ENCODE results near the gene CACNA2D1.

The CACNA2D1 gene

GRCh38 chr7:81960026-81960425 lies 483.6 kb downstream of the CACNA2D1 start:
- no peak for DNase-seq (ENCODE audit: low read depth)

GRCh38 chr7:81957517-81957916 lies 486.1 kb downstream of the CACNA2D1 start:
- no peak for DNase-seq (ENCODE audit: low read depth)

DNA sequence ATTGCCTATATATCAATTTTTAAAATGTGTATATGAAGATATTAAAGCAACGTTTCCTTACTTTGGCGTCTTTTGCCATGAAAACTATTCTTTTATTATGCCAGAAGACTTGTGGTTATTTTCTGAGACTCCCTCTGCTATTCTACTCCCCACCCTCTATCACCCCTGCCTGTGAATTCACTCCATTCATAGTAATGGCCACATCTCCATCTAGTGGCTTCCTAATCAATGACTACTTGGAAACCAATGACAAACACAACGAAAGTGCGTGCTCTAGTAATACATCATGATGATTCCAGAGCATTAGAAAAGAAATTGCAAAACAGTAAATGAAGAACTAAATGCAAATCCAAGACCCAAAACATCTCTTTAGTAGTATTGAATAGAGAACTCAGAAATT lies 487.1 kb downstream of the CACNA2D1 start:
- no peak for DNase-seq (ENCODE audit: low read depth)

GRCh38 chr7:81949306-81949705 lies 494.3 kb downstream of the CACNA2D1 start:
- no peak for DNase-seq (ENCODE audit: low read depth)

DNA sequence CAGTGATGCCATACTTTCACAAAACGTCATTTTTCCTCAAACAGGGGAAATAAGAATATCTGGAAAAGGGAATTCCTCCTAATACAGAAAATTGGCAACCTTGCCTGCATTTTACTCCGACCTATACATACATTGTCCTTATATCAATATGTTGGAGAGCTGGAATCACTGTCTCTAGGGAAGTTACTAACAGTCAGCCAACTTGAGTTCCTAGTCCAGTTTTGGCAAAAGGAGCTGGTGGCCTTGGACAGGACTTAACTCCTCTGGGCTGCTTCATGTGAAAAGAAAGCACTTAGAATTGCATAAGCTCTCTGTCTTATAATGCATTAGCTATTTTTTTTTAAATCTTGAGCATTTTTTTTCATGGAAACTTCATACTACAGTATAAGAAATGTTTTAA lies 499.5 kb downstream of the CACNA2D1 start:
- no peak for DNase-seq (ENCODE audit: low read depth)

- DNase-seq (ENCODE audit: low read depth) = no peak
Measured at GRCh38 chr7:81937091-81937490, 506.5 kb downstream of the CACNA2D1 start.

DNA sequence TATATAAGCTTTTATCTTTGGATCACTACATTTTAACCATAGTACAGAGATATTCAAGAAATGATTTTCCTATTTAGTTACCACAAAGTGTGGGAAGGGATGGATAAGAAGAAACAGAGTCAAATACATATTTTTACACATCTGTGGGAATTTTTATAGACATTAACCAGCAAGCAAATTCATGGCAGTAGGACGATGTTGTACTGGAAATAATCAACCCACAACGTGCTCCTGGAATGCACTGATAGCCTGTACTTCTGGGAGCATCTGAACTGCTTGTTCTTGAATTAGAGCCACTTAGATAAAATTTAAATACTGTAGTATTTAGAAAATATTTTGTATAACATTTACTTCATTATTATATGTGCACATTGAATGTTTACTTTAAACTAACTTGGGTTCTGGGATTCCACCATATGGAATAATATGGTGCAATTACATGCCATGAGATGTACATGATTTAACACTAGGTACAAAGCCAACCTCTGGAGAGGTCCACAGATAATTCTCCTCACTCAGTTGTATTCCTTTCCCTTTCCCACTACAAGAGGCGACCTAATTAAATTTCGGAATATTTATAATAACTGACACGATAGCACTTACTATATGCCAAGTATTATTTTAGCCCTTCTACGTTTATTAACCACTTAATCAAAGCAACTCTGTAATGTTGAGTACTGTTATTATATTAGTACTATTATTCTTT lies 508.8 kb downstream of the CACNA2D1 start:
- no peak for DNase-seq (ENCODE audit: low read depth)

- DNase-seq (ENCODE audit: low read depth) = no peak
Measured at GRCh38 chr7:81932936-81933335, 510.6 kb downstream of the CACNA2D1 start.

GRCh38 chr7:81929386-81929785 lies 514.2 kb downstream of the CACNA2D1 start:
- DNase-seq (ENCODE audit: low read depth) = no peak

- DNase-seq (ENCODE audit: low read depth) = no peak
Measured at GRCh38 chr7:81926154-81926553, 517.4 kb downstream of the CACNA2D1 start.

DNA sequence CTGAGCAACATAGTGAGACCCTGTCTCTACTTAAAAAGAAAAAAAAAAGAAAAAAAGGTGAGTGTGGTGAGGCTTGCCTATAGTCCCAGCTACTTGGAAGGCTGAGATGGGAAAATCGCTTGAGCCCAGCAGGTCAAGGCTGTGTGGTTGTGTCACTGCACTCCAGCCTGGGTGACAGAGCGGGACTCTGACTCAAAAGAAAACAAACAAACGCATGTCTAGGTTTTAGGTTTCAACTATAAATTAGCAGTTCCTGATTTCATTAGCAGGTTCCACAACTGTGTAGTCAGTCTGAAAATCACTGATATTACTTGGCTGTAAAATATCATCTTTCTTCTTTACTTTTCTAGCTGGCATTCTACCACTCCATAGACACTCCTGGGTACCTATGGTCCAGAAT lies 518.0 kb downstream of the CACNA2D1 start:
- DNase-seq (ENCODE audit: low read depth) = no peak

DNA sequence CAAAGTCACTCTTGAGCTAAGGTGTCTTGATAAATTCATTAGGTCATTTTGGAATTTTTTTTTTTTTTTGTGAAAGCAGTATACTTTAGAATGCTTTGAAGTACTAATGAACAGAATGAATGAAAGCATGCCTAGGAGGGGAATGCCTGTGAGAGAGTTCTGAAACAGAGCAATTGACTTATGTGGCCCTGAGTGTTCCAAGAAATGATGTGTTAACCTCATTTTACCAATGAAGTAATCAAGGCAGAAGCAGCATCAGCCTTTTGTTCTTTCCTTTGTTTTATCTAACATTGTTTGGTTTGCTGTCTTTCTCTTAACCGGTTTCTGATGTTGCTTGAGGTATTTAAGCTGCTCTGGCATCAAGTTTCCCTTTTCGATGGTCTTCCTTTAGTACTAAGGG lies 519.1 kb downstream of the CACNA2D1 start:
- no peak for DNase-seq (ENCODE audit: low read depth)

DNA sequence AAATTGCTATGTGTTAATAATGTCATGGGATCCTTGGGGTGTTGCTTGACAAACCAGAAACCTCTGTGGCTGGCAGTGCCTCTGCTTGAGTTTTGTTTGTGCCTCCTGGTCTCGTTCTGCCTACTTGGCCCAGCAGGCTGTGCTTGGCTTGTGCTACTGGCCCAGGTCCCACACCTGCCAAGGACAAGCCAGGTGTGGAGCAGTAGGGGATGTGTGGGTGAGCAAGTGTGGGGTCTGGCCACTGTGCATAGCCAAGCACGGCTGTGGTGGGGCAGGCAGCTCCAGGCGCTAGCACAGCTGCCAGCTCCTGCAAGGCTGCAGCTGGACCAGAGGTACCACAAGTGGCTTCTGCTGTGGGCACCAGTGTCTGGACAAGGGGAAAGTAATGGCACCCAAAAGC lies 524.1 kb downstream of the CACNA2D1 start:
- no peak for DNase-seq (ENCODE audit: low read depth)

DNA sequence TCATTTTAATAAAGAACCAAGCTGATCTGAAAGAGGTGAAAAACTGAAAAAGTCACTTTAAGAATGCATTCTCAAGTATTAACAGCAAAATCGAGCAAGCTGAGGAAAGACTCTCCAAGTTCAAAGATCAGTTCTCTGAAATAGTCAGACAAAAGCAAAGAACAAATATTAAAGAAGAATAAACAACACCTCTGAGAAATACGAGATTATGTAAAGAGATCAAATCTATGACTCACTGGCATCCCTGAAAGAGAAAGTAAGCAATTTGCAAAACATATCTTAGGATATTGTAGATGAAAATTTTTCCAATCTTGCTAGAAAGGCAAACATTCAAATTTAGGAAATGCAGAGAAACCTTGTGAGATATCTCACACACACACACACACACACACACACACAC lies 535.4 kb downstream of the CACNA2D1 start:
- DNase-seq (ENCODE audit: low read depth) = no peak

- no peak for DNase-seq (ENCODE audit: low read depth)
Measured at GRCh38 chr7:81903115-81903514, 540.5 kb downstream of the CACNA2D1 start.

DNA sequence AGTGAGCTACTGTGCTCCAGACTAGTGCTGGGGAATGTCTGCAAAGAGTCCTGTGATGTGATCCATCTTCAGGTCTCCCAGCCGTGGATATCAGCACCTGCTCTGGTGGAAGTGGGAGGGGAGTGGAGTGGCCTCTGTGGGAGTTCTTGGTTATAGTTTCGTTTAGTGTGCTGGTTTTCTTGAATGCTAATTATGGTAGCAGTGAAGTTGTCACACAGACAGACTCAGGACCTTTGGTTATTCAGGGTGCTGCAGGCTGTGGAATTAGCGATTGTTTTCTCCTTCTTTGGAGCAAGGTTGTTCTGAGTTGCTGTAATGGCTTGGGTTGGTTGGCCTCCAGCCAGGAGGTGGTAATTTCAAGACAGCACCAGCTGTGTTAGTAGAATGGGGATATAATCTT lies 541.0 kb downstream of the CACNA2D1 start:
- no peak for DNase-seq (ENCODE audit: low read depth)

All from activated T-cell treated with anti-CD3 and anti-CD28 coated beads for 48 hours (primary cell).